ENCODE measurements around the gene GABRG3.

Gene GABRG3

DNA sequence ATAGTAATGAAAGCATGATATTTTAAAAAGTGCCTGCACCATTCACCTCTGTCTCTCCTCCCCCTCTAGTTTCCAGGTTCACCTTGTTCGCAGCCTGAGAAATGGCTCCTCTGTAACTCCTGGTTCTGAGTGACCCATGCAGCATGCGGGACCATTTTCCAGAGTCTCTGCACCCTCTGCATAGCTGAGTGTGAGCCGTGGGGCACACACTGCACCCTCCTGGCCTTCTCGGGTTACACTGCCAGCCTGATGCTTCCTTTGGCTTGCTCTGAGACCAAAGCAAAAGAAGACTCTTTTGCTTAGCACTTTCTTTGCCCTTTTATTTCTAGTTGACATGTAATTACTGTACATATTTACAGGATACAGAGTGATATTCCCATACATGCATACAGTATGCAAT is 287.3 kb downstream of the GABRG3 start:
- Histone ChIP-seq H3K4me3 (ENCODE audit: insufficient read depth, low read depth, low read length, poor library complexity, severe bottlenecking) (no peak overlapping the region), H3K27me3 (replicated peaks; ENCODE audit: control insufficient read depth, insufficient read depth, low read length, poor library complexity, severe bottlenecking) (no peaks in the 10 kb centered on the region), H3K36me3 (ENCODE audit: control insufficient read depth, insufficient read depth, low read length) (no peaks in the 10 kb centered on the region), H3K27ac (ENCODE audit: insufficient read depth, low read length, poor library complexity, severe bottlenecking) (no peak overlapping the region), H3K9me3 (ENCODE audit: control insufficient read depth, low read length) (no peaks in the 10 kb centered on the region), H3K4me1 (ENCODE audit: control insufficient read depth, insufficient read depth, low read length, poor library complexity, severe bottlenecking) (no peaks in the 10 kb centered on the region)
- no peak for DNase-seq

DNA sequence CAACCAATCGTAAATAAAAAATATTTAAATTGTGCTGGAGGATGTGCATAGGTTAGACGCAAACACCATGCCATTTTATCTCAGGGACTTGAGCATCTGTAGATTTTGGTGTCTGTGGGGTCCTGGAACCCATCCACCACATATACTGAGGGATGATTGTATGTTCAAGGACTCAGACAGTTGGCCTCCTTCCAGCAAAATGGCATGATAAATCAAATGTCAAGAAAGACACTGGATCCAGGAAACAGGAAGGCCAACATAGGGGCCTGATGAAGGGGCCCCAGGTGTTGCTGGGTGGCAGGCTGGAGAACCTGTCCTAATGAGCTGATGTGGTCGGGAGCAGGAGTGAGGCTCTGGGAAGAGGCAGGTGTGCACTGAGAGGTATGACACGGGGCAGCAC is 289.5 kb downstream of the GABRG3 start:
- H3K4me1 ChIP-seq (ENCODE audit: control insufficient read depth, insufficient read depth, low read length, poor library complexity, severe bottlenecking), result no peaks in the 10 kb centered on the region
- H3K9me3 ChIP-seq (ENCODE audit: control insufficient read depth, low read length), result no peaks in the 10 kb centered on the region
- H3K36me3 ChIP-seq (ENCODE audit: control insufficient read depth, insufficient read depth, low read length), result no peaks in the 10 kb centered on the region
- H3K27ac ChIP-seq (ENCODE audit: insufficient read depth, low read length, poor library complexity, severe bottlenecking), result no peak overlapping the region
- H3K4me3 ChIP-seq (ENCODE audit: insufficient read depth, low read depth, low read length, poor library complexity, severe bottlenecking), result no peak overlapping the region
- no peaks in the 10 kb centered on the region for H3K27me3 ChIP-seq (replicated peaks; ENCODE audit: control insufficient read depth, insufficient read depth, low read length, poor library complexity, severe bottlenecking)
- DNase-seq, result no peak

DNA sequence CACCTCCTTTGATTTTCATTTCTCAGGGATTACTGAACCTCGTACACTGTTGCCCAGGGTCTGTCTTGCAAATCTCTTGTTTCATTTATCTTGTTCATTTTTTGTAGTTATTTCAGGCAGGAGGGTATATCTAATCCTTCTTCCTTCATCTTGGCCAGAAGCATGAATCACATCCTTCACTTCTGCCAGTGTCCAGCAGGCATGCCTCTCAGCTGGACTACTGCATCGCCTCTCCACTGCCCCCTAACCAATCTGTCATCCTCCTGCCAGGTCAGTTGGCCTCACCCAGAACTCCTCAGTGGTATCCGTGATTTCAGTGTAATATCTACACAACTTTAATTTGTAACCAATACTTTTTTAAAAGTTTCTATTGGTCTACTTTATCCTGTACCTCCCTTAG is 297.9 kb downstream of the GABRG3 start:
- no peak for DNase-seq
- Histone ChIP-seq H3K27me3 (replicated peaks; ENCODE audit: control insufficient read depth, insufficient read depth, low read length, poor library complexity, severe bottlenecking) (no peaks in the 10 kb centered on the region), H3K4me1 (ENCODE audit: control insufficient read depth, insufficient read depth, low read length, poor library complexity, severe bottlenecking) (no peaks in the 10 kb centered on the region), H3K27ac (ENCODE audit: insufficient read depth, low read length, poor library complexity, severe bottlenecking) (no peak overlapping the region), H3K9me3 (ENCODE audit: control insufficient read depth, low read length) (no peaks in the 10 kb centered on the region), H3K36me3 (ENCODE audit: control insufficient read depth, insufficient read depth, low read length) (no peaks in the 10 kb centered on the region), H3K4me3 (ENCODE audit: insufficient read depth, low read depth, low read length, poor library complexity, severe bottlenecking) (no peak overlapping the region)

DNA sequence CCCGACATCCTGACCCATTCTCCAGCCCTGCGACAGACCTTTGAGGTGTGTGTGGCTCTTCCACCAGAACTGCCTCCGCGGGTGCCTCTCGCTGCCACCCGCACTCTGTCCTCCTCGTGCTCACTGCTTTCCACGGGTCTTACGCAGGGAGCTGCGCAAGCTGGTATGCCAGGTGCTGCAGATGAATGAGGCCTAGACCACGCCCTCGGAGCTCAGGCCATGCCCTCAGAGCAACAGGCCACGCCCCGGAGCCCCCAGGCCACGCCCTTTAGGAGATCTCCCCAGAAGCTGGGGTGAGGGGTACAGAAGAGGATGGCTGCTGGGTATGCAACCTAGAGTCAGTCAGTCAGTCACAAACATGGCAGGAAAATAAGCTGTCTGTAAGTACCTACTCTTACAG is 300.3 kb downstream of the GABRG3 start:
- no peaks in the 10 kb centered on the region for H3K36me3 ChIP-seq (ENCODE audit: control insufficient read depth, insufficient read depth, low read length)
- H3K9me3 ChIP-seq (ENCODE audit: control insufficient read depth, low read length), result no peaks in the 10 kb centered on the region
- no peak overlapping the region for H3K4me3 ChIP-seq (ENCODE audit: insufficient read depth, low read depth, low read length, poor library complexity, severe bottlenecking)
- H3K27ac ChIP-seq (ENCODE audit: insufficient read depth, low read length, poor library complexity, severe bottlenecking), result no peak overlapping the region
- no peaks in the 10 kb centered on the region for H3K27me3 ChIP-seq (replicated peaks; ENCODE audit: control insufficient read depth, insufficient read depth, low read length, poor library complexity, severe bottlenecking)
- DNase-seq, result no peak
- H3K4me1 ChIP-seq (ENCODE audit: control insufficient read depth, insufficient read depth, low read length, poor library complexity, severe bottlenecking), result no peaks in the 10 kb centered on the region

DNA sequence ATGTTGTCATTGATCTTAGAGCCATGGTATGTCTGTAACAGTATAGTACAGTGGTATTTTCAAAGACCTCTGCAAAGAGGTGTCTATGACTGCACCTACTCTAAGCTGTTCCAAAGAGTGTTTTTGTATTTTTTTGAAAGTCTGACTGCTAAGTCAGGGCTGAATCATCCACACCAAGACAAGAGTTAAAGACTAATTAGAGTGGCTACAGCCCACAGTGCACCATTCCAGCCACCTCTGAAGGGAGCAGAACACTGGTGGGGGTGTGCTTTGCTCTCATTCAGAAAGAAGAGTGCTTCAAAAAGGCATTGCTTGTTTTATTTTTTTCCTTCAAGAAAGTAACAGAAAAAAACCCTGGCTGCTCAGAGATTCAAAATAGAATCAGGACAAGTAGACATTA is 301.4 kb downstream of the GABRG3 start:
- Histone ChIP-seq H3K9me3 (ENCODE audit: control insufficient read depth, low read length) (no peaks in the 10 kb centered on the region), H3K36me3 (ENCODE audit: control insufficient read depth, insufficient read depth, low read length) (no peaks in the 10 kb centered on the region), H3K4me3 (ENCODE audit: insufficient read depth, low read depth, low read length, poor library complexity, severe bottlenecking) (no peak overlapping the region), H3K27me3 (replicated peaks; ENCODE audit: control insufficient read depth, insufficient read depth, low read length, poor library complexity, severe bottlenecking) (no peaks in the 10 kb centered on the region), H3K4me1 (ENCODE audit: control insufficient read depth, insufficient read depth, low read length, poor library complexity, severe bottlenecking) (no peaks in the 10 kb centered on the region), H3K27ac (ENCODE audit: insufficient read depth, low read length, poor library complexity, severe bottlenecking) (no peak overlapping the region)
- no peak for DNase-seq

DNA sequence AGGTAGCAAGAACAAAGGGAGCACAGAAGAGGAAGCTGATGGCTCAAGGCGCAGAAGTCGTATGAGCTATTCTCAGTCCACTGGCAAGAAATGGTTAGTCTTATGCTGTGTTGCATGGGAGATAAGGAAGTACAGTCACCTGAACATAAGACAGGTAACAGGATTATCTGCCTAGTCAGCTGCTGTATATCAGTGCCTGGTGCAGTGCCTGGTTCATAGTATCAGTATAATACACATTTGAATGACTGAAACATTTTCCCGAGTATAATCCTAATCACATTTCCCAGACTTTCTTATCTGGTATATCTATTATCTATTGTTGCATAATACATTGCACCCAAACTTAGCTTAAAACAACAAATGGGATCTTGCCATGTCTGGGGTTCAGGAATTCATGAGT is 302.5 kb downstream of the GABRG3 start:
- no peak overlapping the region for H3K27ac ChIP-seq (ENCODE audit: insufficient read depth, low read length, poor library complexity, severe bottlenecking)

DNA sequence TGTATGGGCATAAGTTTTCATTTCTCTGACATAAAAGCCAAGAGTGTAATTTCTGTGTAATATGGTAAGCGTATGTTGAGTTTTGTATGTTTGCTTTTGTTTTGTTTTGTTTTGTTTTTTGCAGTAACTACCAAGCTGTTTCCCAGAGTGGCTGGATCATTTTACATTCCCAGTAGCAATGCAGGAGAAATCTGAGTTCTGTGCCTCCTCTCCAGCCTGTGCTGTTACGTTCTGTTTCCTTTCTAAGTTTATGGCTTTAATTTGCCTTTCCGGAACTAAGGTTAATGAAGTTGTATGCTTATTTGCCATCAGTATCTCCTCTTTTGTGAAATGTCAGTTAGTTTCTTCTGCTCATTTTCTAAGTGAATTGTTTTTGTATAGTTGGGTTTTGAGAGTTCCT is 307.8 kb downstream of the GABRG3 start:
- Histone ChIP-seq H3K4me3 (ENCODE audit: insufficient read depth, low read depth, low read length, poor library complexity, severe bottlenecking) (no peak overlapping the region), H3K27me3 (replicated peaks; ENCODE audit: control insufficient read depth, insufficient read depth, low read length, poor library complexity, severe bottlenecking) (no peaks in the 10 kb centered on the region), H3K36me3 (ENCODE audit: control insufficient read depth, insufficient read depth, low read length) (no peaks in the 10 kb centered on the region), H3K9me3 (ENCODE audit: control insufficient read depth, low read length) (no peaks in the 10 kb centered on the region), H3K4me1 (ENCODE audit: control insufficient read depth, insufficient read depth, low read length, poor library complexity, severe bottlenecking) (no peaks in the 10 kb centered on the region), H3K27ac (ENCODE audit: insufficient read depth, low read length, poor library complexity, severe bottlenecking) (no peak overlapping the region)
- no peak for DNase-seq

More for the DNA sequence above, 302.5 kb downstream of the GABRG3 start:
- Histone ChIP-seq H3K9me3 (ENCODE audit: control insufficient read depth, low read length) (no peaks in the 10 kb centered on the region), H3K36me3 (ENCODE audit: control insufficient read depth, insufficient read depth, low read length) (no peaks in the 10 kb centered on the region), H3K27me3 (replicated peaks; ENCODE audit: control insufficient read depth, insufficient read depth, low read length, poor library complexity, severe bottlenecking) (no peaks in the 10 kb centered on the region), H3K4me1 (ENCODE audit: control insufficient read depth, insufficient read depth, low read length, poor library complexity, severe bottlenecking) (no peaks in the 10 kb centered on the region), H3K4me3 (ENCODE audit: insufficient read depth, low read depth, low read length, poor library complexity, severe bottlenecking) (no peak overlapping the region)
- DNase-seq, result no peak

DNA sequence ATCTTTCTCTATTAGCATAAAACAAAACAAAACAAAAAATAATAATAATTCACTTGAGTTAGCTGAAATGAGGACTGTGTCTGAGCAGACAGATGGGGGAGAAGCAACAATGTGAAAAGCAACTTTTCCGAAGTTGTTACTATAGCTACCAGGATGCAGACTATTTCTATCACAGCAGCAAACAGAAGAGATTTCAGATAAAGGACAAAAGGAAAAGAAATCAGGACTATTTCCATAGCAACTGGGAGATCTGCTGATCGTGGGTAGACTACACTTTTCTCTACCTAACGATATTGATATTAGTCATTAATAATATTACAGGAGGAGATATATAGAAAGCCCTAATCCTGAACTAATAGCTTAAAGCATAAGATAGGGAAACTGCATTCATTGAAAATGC is 321.7 kb downstream of the GABRG3 start:
- no peak overlapping the region for H3K4me3 ChIP-seq (ENCODE audit: insufficient read depth, low read depth, low read length, poor library complexity, severe bottlenecking)
- no peaks in the 10 kb centered on the region for H3K36me3 ChIP-seq (ENCODE audit: control insufficient read depth, insufficient read depth, low read length)
- H3K4me1 ChIP-seq (ENCODE audit: control insufficient read depth, insufficient read depth, low read length, poor library complexity, severe bottlenecking), result no peaks in the 10 kb centered on the region
- H3K9me3 ChIP-seq (ENCODE audit: control insufficient read depth, low read length), result no peaks in the 10 kb centered on the region
- DNase-seq, result no peak
- no peak overlapping the region for H3K27ac ChIP-seq (ENCODE audit: insufficient read depth, low read length, poor library complexity, severe bottlenecking)
- no peaks in the 10 kb centered on the region for H3K27me3 ChIP-seq (replicated peaks; ENCODE audit: control insufficient read depth, insufficient read depth, low read length, poor library complexity, severe bottlenecking)

DNA sequence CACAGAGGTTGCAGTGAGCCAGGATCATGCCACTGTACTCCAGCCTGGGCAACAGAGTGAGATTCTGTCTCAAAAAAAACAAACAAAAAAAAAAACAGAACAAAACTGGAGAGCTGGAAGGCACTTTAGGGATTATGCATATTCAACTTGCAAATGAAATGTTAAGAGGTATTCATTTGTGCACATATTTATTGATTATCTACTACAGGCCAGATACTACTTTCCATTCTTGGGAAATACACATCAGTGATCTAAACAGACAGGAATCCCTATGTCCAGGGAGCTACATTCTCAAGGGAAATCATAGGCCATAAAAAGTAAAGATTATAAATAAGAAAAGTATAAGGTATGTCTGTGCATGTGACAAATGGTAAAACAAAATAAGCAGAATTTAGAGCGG is 322.6 kb downstream of the GABRG3 start:
- no peaks in the 10 kb centered on the region for H3K27me3 ChIP-seq (replicated peaks; ENCODE audit: control insufficient read depth, insufficient read depth, low read length, poor library complexity, severe bottlenecking)
- no peak for DNase-seq
- H3K36me3 ChIP-seq (ENCODE audit: control insufficient read depth, insufficient read depth, low read length), result no peaks in the 10 kb centered on the region
- no peak overlapping the region for H3K27ac ChIP-seq (ENCODE audit: insufficient read depth, low read length, poor library complexity, severe bottlenecking)
- H3K4me1 ChIP-seq (ENCODE audit: control insufficient read depth, insufficient read depth, low read length, poor library complexity, severe bottlenecking), result no peaks in the 10 kb centered on the region
- no peak overlapping the region for H3K4me3 ChIP-seq (ENCODE audit: insufficient read depth, low read depth, low read length, poor library complexity, severe bottlenecking)
- no peaks in the 10 kb centered on the region for H3K9me3 ChIP-seq (ENCODE audit: control insufficient read depth, low read length)

DNA sequence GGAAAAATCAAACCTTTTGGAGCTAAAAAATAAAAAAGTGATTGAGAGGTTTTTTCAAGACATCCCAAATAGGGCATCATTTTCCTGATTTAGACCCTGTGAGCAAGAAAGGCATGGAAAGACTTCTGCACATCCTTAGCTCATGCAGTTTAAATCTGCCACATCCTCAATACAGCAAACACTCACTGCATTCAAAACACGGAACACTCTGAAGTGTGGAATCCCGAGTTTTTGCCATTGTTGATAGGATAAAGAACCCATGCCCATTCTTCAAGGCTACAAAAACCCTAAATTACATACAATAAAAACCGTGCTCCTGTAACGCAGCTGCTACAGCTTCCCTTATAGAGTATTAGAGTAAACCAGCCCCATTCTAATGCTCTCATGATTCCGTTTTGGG is 346.8 kb downstream of the GABRG3 start:
- no peaks in the 10 kb centered on the region for H3K9me3 ChIP-seq (ENCODE audit: control insufficient read depth, low read length)

DNA sequence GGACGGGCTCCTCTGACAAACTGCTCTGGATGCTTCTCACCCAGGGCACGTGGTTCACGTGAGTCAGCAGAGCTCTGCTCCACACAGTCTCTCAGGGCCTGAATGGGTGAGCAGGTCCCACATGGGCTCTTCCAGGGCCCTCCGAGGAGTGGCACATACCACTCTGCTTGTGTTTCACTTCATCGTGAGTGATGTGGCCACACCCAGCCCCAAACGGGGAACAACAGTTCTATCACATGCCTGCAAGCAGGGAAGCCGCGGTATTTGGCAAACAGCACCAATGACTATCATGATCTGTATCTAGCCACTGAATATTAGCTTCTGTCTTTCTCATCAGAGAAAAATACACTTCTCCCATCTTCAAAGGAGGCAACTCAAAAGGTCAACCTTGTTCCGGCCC is 352.8 kb downstream of the GABRG3 start:
- Histone ChIP-seq H3K36me3 (ENCODE audit: control insufficient read depth, insufficient read depth, low read length) (no peaks in the 10 kb centered on the region), H3K27ac (ENCODE audit: insufficient read depth, low read length, poor library complexity, severe bottlenecking) (no peak overlapping the region), H3K9me3 (ENCODE audit: control insufficient read depth, low read length) (no peaks in the 10 kb centered on the region), H3K4me1 (ENCODE audit: control insufficient read depth, insufficient read depth, low read length, poor library complexity, severe bottlenecking) (no peaks in the 10 kb centered on the region), H3K4me3 (ENCODE audit: insufficient read depth, low read depth, low read length, poor library complexity, severe bottlenecking) (no peak overlapping the region), H3K27me3 (replicated peaks; ENCODE audit: control insufficient read depth, insufficient read depth, low read length, poor library complexity, severe bottlenecking) (no peaks in the 10 kb centered on the region)
- no peak for DNase-seq

More for the DNA sequence above, 346.8 kb downstream of the GABRG3 start:
- Histone ChIP-seq H3K27me3 (replicated peaks; ENCODE audit: control insufficient read depth, insufficient read depth, low read length, poor library complexity, severe bottlenecking) (no peaks in the 10 kb centered on the region), H3K4me3 (ENCODE audit: insufficient read depth, low read depth, low read length, poor library complexity, severe bottlenecking) (no peak overlapping the region), H3K27ac (ENCODE audit: insufficient read depth, low read length, poor library complexity, severe bottlenecking) (no peak overlapping the region), H3K36me3 (ENCODE audit: control insufficient read depth, insufficient read depth, low read length) (no peaks in the 10 kb centered on the region), H3K4me1 (ENCODE audit: control insufficient read depth, insufficient read depth, low read length, poor library complexity, severe bottlenecking) (no peaks in the 10 kb centered on the region)
- DNase-seq, result no peak
